BLaER1 (cell line): ENCODE measurements around the gene TBC1D1.

Experiments used
- H3K27ac ChIP-seq: shearing (Covaris generic); formaldehyde crosslinking; 2 replicates; pipeline ENCODE4 v1.8.1; 2022
- H3K27me3 ChIP-seq: shearing (Covaris generic); formaldehyde crosslinking; 2 replicates; pipeline ENCODE4 v1.8.1; 2022
- H3K36me3 ChIP-seq: shearing (Covaris generic); formaldehyde crosslinking; 2 replicates; pipeline ENCODE4 v1.8.1; 2022
- H3K4me1 ChIP-seq: shearing (Covaris generic); formaldehyde crosslinking; 2 replicates; pipeline ENCODE4 v1.8.1; 2022
- H3K4me2 ChIP-seq: shearing (Covaris generic); formaldehyde crosslinking; 2 replicates; pipeline ENCODE4 v1.8.1; 2022
- H3K4me3 ChIP-seq: shearing (Covaris generic); formaldehyde crosslinking; 2 replicates; pipeline ENCODE4 v1.8.1; 2022
- H3K9ac ChIP-seq: shearing (Covaris generic); formaldehyde crosslinking; 2 replicates; pipeline ENCODE4 v1.8.1; 2022
- H3K9me3 ChIP-seq: shearing (Covaris generic); formaldehyde crosslinking; 2 replicates; pipeline ENCODE4 v1.8.1; 2022
- H4K20me1 ChIP-seq: shearing (Covaris generic); formaldehyde crosslinking; 2 replicates; pipeline ENCODE4 v1.8.1; 2022
- Cebpa-rat ChIP-seq: shearing (Covaris generic); IDR thresholded peaks from 2 replicates; pipeline ENCODE4 v1.8.1; 2022

TBC1D1 gene

DNA sequence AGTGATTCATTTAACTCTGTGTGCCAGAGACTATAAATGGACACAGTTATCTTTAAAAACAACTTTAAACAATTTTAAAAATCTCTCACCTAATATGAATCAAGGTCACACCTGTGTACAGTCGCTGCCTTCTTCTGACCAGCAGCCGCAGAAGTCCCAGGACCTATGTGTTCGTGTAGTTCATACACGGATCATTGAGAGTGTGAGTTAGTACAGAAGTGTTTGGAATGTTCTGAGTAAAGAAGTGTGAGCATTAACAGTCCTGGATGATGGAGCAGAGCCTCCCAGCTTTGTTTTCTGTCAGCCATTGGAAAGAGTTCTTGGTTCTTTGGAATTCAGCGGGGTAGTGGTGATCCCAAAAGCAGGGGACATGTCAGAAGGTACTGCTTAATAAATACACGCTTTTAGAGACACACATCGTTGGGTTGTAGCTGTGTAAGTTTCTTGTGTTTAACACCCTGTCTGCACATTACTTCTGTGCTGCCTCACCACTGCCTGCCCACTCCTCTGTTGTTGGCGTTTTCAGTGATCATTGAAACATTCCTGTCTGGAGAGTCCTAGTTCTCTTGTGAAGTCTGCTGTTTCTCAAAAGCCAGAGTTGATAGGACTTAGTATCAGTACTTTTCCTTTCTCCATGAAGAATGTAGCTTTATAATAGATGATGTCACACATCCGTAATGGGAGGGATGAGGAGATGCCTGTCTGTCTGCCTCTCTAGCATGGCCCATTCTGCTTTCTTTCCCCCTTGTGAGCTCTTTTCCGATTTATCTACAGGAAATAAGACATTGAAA lies 159.9 kb downstream of the TBC1D1 start:
- H3K9ac ChIP-seq = no peak overlapping the region
- H3K36me3 ChIP-seq = peaks cover 81% of the 10 kb centered on the region

DNA sequence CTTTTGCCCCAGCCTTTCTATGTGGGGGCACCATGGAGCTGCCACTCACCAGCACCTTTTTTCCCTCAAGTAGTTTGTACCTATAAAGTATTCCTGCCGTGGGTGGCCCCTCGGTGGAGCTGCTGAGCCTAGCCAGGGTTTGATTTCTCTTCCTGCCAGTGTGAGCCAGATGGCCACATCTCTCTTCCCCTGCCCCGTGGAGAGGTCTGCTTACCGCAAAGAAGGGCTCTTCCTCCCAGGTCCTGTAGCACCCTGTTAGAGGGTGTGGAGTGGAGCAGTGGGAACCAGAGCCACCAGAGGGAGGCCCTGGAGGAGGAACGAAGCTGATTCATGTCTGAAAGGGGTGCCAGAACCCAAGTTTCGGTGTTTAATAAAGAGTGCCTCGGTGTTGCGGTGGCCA lies 164.7 kb downstream of the TBC1D1 start:
- H3K4me1 ChIP-seq = peaks cover 45% of the 10 kb centered on the region
- H3K27me3 ChIP-seq = no peaks in the 10 kb centered on the region
- no peak for TF ChIP-seq Cebpa-rat
- H3K4me2 ChIP-seq = peak overlapping the region; percentile 72
- peak overlapping the region; percentile 57 for H3K27ac ChIP-seq
- H3K36me3 ChIP-seq = peaks cover 73% of the 10 kb centered on the region
- peak overlapping the region; percentile 43 for H3K9ac ChIP-seq
- H3K4me3 ChIP-seq = no peak overlapping the region
- no peaks in the 10 kb centered on the region for H3K9me3 ChIP-seq
- peaks cover 5% of the 10 kb centered on the region; the same call in 1 of the 2 replicates for H4K20me1 ChIP-seq

More for the DNA sequence above, 159.9 kb downstream of the TBC1D1 start:
- H3K9me3 ChIP-seq = no peaks in the 10 kb centered on the region
- H3K27me3 ChIP-seq = no peaks in the 10 kb centered on the region
- no peaks in the 10 kb centered on the region for H4K20me1 ChIP-seq
- H3K4me1 ChIP-seq = peaks cover 20% of the 10 kb centered on the region
- no peak overlapping the region for H3K4me2 ChIP-seq
- H3K27ac ChIP-seq = no peak overlapping the region
- no peak for TF ChIP-seq Cebpa-rat
- no peak overlapping the region for H3K4me3 ChIP-seq

DNA sequence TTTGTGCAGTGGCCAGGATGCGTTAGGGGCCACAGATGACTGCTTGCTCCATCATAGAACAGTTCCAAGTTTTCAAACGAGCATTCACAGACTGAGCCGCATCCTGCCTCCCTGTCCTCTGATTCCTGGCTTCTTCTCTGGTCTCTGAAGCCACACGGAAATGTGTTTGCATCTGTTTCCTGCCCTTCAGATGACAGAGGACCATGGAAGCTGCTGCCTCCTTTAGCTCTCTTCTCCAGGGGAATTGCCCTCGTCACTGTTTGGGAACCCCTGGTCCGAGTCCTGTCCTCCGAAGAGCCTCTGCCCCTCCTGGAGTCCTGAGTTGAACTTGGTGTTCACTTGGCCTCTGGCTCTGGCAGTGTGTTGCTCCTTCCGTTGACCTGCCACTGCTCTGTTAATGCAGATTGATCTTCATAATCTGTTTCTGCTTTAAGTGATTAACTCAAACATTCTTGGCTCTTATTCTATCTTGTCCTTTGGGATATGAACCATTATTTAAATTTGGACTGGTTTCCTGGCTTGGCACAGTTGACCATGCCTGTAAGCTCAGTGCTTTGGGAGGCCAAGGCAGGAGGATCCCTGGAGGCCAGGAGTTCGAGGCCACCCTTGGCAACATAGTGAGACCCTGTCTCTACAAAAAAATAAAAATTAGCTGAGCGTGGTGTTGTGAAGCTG lies 165.3 kb downstream of the TBC1D1 start:
- Histone ChIP-seq H4K20me1 (peaks cover 5% of the 10 kb centered on the region; the same call in 1 of the 2 replicates), H3K36me3 (peaks cover 72% of the 10 kb centered on the region), H3K9ac (peak overlapping the region; percentile 43; the same call in 1 of the 2 replicates), H3K27ac (peak overlapping the region; percentile 57), H3K4me2 (peak overlapping the region; percentile 72), H3K4me1 (peaks cover 51% of the 10 kb centered on the region), H3K27me3 (no peaks in the 10 kb centered on the region), H3K4me3 (no peak overlapping the region), H3K9me3 (no peaks in the 10 kb centered on the region)
- TF ChIP-seq Cebpa-rat = no peak

DNA sequence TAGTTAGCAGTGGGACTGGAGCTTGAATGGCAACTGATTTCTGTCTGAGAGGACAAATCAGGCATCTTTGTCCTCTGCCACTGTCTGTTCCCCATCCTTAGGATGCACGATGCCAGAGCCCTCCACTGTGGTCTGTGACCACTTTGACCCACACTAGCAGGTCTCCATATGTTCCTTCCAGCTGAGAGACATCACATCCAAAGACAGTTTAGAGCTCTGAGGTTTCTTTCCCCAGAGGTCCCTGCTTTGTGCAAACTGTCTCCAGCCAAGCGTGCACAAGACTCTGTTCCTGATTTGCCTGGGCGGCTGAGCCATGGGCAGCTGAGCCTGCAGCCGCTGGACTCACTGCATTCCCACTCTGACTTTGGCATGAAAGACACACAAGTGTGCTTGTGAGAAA lies 167.3 kb downstream of the TBC1D1 start:
- Histone ChIP-seq H3K36me3 (peaks cover 62% of the 10 kb centered on the region), H4K20me1 (peaks cover 5% of the 10 kb centered on the region; the same call in 1 of the 2 replicates), H3K9me3 (no peaks in the 10 kb centered on the region), H3K4me1 (peaks cover 59% of the 10 kb centered on the region), H3K4me3 (no peak overlapping the region), H3K27me3 (no peaks in the 10 kb centered on the region), H3K4me2 (peak overlapping the region; percentile 72), H3K9ac (no peak overlapping the region), H3K27ac (no peak overlapping the region; the same call in 1 of the 2 replicates)
- no peak for TF ChIP-seq Cebpa-rat

DNA sequence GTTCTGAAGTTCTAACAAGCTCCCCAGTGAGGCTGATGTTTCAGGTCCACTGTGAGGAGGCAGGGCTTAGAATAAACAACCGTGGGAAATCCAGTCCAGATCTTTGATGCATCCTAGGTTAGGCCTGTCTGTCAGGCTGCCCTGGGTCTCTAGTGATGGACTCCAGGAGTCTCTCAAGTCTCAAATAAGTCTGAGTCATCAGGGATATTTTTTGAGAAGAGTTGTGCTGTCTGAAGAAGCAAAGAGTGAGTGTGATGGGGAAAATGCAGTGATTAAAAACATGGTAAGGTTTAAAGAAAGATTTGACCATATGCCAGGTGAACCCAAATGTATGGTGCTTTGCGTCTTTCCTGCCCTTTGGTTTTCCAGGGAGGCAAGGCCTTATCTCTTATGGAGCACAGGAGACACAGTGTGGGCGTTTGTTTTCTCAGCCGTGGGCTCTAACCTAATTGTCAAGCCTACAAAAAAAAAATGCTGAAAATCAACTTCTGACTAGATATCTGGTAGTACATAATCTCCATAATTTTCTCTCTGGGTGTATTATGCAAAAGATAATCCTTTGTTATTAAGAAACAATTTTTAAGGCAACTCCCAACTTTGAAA lies 170.0 kb downstream of the TBC1D1 start:
- peaks cover 49% of the 10 kb centered on the region for H3K36me3 ChIP-seq
- H3K27ac ChIP-seq = no peak overlapping the region
- H3K27me3 ChIP-seq = no peaks in the 10 kb centered on the region
- H4K20me1 ChIP-seq = peaks cover 5% of the 10 kb centered on the region; the same call in 1 of the 2 replicates
- no peak for TF ChIP-seq Cebpa-rat
- H3K9me3 ChIP-seq = no peaks in the 10 kb centered on the region
- H3K4me1 ChIP-seq = peaks cover 46% of the 10 kb centered on the region
- peak overlapping the region; percentile 5; the same call in 1 of the 2 replicates for H3K9ac ChIP-seq
- H3K4me2 ChIP-seq = 0 out of 2 replicates have a peak overlapping the region, but pooled peaks have one; percentile 7
- H3K4me3 ChIP-seq = no peak overlapping the region

GRCh38 chr4:38062088-38062775 lies 171.3 kb downstream of the TBC1D1 start:
- Histone ChIP-seq H3K4me1 (peaks cover 40% of the 10 kb centered on the region), H3K27me3 (no peaks in the 10 kb centered on the region), H3K9me3 (no peaks in the 10 kb centered on the region), H4K20me1 (peaks cover 5% of the 10 kb centered on the region; the same call in 1 of the 2 replicates), H3K27ac (no peak overlapping the region), H3K36me3 (peaks cover 48% of the 10 kb centered on the region), H3K4me2 (peak overlapping the region; percentile 42), H3K4me3 (no peak overlapping the region), H3K9ac (no peak overlapping the region)
- TF ChIP-seq Cebpa-rat = no peak

GRCh38 chr4:38062776-38063097 lies 171.9 kb downstream of the TBC1D1 start:
- Histone ChIP-seq H3K27ac (no peak overlapping the region), H3K9me3 (no peaks in the 10 kb centered on the region), H3K9ac (no peak overlapping the region), H3K4me3 (no peak overlapping the region), H3K27me3 (no peaks in the 10 kb centered on the region), H4K20me1 (peaks cover 3% of the 10 kb centered on the region; the same call in 1 of the 2 replicates), H3K36me3 (peaks cover 53% of the 10 kb centered on the region), H3K4me2 (no peak overlapping the region), H3K4me1 (peaks cover 40% of the 10 kb centered on the region)
- TF ChIP-seq Cebpa-rat = no peak

GRCh38 chr4:38065176-38065575 lies 174.3 kb downstream of the TBC1D1 start:
- Histone ChIP-seq H3K36me3 (peaks cover 59% of the 10 kb centered on the region), H3K4me2 (no peak overlapping the region), H3K4me1 (peaks cover 45% of the 10 kb centered on the region), H3K27me3 (no peaks in the 10 kb centered on the region), H3K9ac (no peak overlapping the region), H3K27ac (no peak overlapping the region), H3K9me3 (no peaks in the 10 kb centered on the region), H4K20me1 (no peaks in the 10 kb centered on the region), H3K4me3 (no peak overlapping the region)
- no peak for TF ChIP-seq Cebpa-rat

- Histone ChIP-seq H3K4me1 (peaks cover 40% of the 10 kb centered on the region), H3K27me3 (no peaks in the 10 kb centered on the region), H3K9me3 (no peaks in the 10 kb centered on the region), H3K36me3 (peaks cover 54% of the 10 kb centered on the region), H4K20me1 (no peaks in the 10 kb centered on the region), H3K4me3 (no peak overlapping the region), H3K9ac (no peak overlapping the region), H3K4me2 (no peak overlapping the region), H3K27ac (no peak overlapping the region)
- no peak for TF ChIP-seq Cebpa-rat
These were observed 175.0 kb downstream of the TBC1D1 start for GRCh38 chr4:38065900-38066299.
